ENCODE data around the gene SERPINF2. TPM values are rescaled to one million over a fixed set of nuclear protein-coding genes. Genes with fewer than 3 reads are reported as not detected.

SERPINF2 gene
- polyA plus RNA-seq, 1 of the 3 experiments (the other 2 are of a cell fraction) = 0.26 TPM

- ChIA-PET CTCF (interaction anchor here (0.7 to 0.8 kb wide), 2 partner anchors 11 to 30 kb away, joined by 3 to 5 read pairs; no protein-coding TSS in a partner anchor), POLR2A (no interaction called here)
- WGBS (ENCODE audit: low lambda C conversion rate) = 85% methylated on average over 6 of the region's 6 CpGs
These were observed 60.6 kb downstream of the SERPINF2 start for GRCh38 chr17:1803280-1803679.

More at GRCh38 chr17:1803280-1803679, 60.6 kb downstream of the SERPINF2 start:
- TF ChIP-seq RAD21 (IDR thresholded peaks at IDR 0.05; ENCODE audit: low read length) = no peak
- no peak for TF ChIP-seq GABPA (IDR thresholded peaks at IDR 0.05; ENCODE audit: low read depth)
- TF ChIP-seq NRF1 (IDR thresholded peaks at IDR 0.05; ENCODE audit: low read depth, low read length) = no peak
- no peak for TF ChIP-seq REST (IDR thresholded peaks at IDR 0.05; ENCODE audit: low read depth, low read length)
- no peak for TF ChIP-seq MXI1 (IDR thresholded peaks at IDR 0.05; ENCODE audit: low read depth, low read length)
- no peak for TF ChIP-seq RCOR1 (IDR thresholded peaks at IDR 0.05; ENCODE audit: low read length)
- TF ChIP-seq JUND (IDR thresholded peaks at IDR 0.05) = no peak
- TF ChIP-seq GATA2 (CRISPR knock-in tag; IDR thresholded peaks at IDR 0.05) = no peak
- no peak for TF ChIP-seq CHD2 (IDR thresholded peaks at IDR 0.05; ENCODE audit: low read length, partially characterized antibody)
- no peak for TF ChIP-seq ZBTB33 (IDR thresholded peaks at IDR 0.05; ENCODE audit: borderline replicate concordance, low read depth)
- no peak for TF ChIP-seq YY1 (IDR thresholded peaks at IDR 0.05; ENCODE audit: low read depth)
- TF ChIP-seq SIN3A (IDR thresholded peaks at IDR 0.05; ENCODE audit: borderline replicate concordance, low read depth, low read length) = no peak
- TF ChIP-seq MEF2A (IDR thresholded peaks at IDR 0.05; ENCODE audit: borderline replicate concordance, low read depth) = no peak
- no peak for TF ChIP-seq POLR2AphosphoS5 (IDR thresholded peaks at IDR 0.05; ENCODE audit: low read depth, low read length)
- no peak for TF ChIP-seq CTCF (IDR thresholded peaks at IDR 0.05)
- no peak for TF ChIP-seq EP300 (IDR thresholded peaks at IDR 0.05; ENCODE audit: borderline replicate concordance in 1 of 2, low read depth in 1 of 2, low read length in 1 of 2)
- TF ChIP-seq RXRA (IDR thresholded peaks at IDR 0.05; ENCODE audit: borderline replicate concordance, low read depth) = no peak
- Histone ChIP-seq H3K27me3 (ENCODE audit: insufficient read depth) (no peaks in the 10 kb centered on the region), H3K36me3 (replicated peaks in 1 of 2; ENCODE audit: control insufficient read depth in 1 of 2, insufficient read depth in 2 of 2, low read length in 1 of 2) (peaks cover 7 to 14% of the 10 kb centered on the region in 2 experiments), H4K20me1 (ENCODE audit: insufficient read depth) (no peaks in the 10 kb centered on the region), H3K79me2 (ENCODE audit: insufficient read depth) (peaks cover 8% of the 10 kb centered on the region; the same call in 1 of the 2 replicates), H3K9ac (no peak overlapping the region), H3K4me2 (no peak overlapping the region), H3K27ac (ENCODE audit: low read depth in 2 of 2, low read length in 1 of 2) (no peak overlapping the region), H2AFZ (ENCODE audit: low read depth) (no peak overlapping the region), H3K9me3 (no peaks in the 10 kb centered on the region), H3F3A (replicated peaks; ENCODE audit: insufficient read depth) (no peaks in the 10 kb centered on the region), H3K9me2 (no peaks in the 10 kb centered on the region), H3K4me3 (ENCODE audit: low read depth in 2 of 2, low read length in 1 of 2) (no peak overlapping the region), H3K4me1 (ENCODE audit: control insufficient read depth in 1 of 2, insufficient read depth in 2 of 2, low read depth in 1 of 2, low read length in 1 of 2) (peaks cover 0 to 6% of the 10 kb centered on the region in 2 experiments; a peak in 1 of 4 replicates)
- DNase-seq = no peak

Other genes starting within 250 kb of the SERPINF2 start
- gene INPP5K, start 226.3 kb upstream of the SERPINF2 start, polyA plus RNA-seq (2012; rRNA removed) = 26.2 and 28.6 TPM in 2 replicates
- gene PITPNA, start 180.1 kb upstream of the SERPINF2 start, polyA plus RNA-seq (2012; rRNA removed) = 49.1 and 50.4 TPM in 2 replicates
- gene SLC43A2, start 114.0 kb upstream of the SERPINF2 start, polyA plus RNA-seq (2012; rRNA removed) = 9.8 and 11.0 TPM in 2 replicates
- gene SCARF1, start 97.1 kb upstream of the SERPINF2 start, polyA plus RNA-seq (2012; rRNA removed) = 0.39 TPM in 2 replicates
- 3.8 and 4.5 TPM in 2 replicates for gene RILP, start 93.0 kb upstream of the SERPINF2 start, polyA plus RNA-seq (2012; rRNA removed)
- gene PRPF8, start 58.0 kb upstream of the SERPINF2 start, polyA plus RNA-seq (2012; rRNA removed) = 123 and 149 TPM in 2 replicates
- gene TLCD2, start 32.5 kb upstream of the SERPINF2 start, polyA plus RNA-seq (2012; rRNA removed) = 1.3 and 1.9 TPM in 2 replicates
- gene WDR81, start 18.2 kb upstream of the SERPINF2 start, polyA plus RNA-seq (2012; rRNA removed) = 7.2 and 9.3 TPM in 2 replicates
- gene SERPINF1, start 19.2 kb downstream of the SERPINF2 start, polyA plus RNA-seq (2012; rRNA removed) = 380 and 392 TPM in 2 replicates
- 4.9 and 6.1 TPM in 2 replicates for gene SMYD4, start 87.0 kb downstream of the SERPINF2 start, polyA plus RNA-seq (2012; rRNA removed)
- 47.2 and 53.7 TPM in 2 replicates for gene RPA1, start 87.1 kb downstream of the SERPINF2 start, polyA plus RNA-seq (2012; rRNA removed)